NCI-H1105 (cell line): ENCODE measurements around the gene FILIP1L.
"Not testable (repeated sequence)": the region's sequence is repeated elsewhere in the genome, so short reads cannot be mapped to it uniquely, and the experiment has no call there.

Source experiments
- DNase-seq: peaks from one replicate; lab custom pipeline; 2025; lab: John Stamatoyannopoulos, UW

FILIP1L gene

GRCh38 chr3:99842826-99843589, 271.3 kb downstream of the FILIP1L start:
- no peak for DNase-seq

DNA sequence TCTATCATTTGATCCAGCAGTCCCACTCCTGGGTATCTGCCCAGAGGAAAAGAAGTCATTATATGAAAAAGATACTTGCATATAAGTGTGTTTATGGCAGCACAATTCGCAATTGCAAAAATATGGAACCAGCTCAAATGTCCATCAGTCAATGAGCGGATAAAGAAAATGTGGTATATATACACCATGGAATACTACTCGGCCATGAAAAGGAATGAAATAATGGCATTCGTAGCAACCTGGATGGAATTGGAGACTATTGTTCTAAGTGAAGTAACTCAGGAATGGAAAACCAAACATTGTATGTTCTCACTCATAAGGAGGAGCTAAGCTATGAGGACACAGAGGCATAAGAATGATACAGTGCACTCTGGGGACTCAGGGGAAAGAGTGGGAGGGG, 272.4 kb downstream of the FILIP1L start:
- DNase-seq = not testable (repeated sequence)

GRCh38 chr3:99839613-99840012, 274.7 kb downstream of the FILIP1L start:
- DNase-seq = no peak

DNA sequence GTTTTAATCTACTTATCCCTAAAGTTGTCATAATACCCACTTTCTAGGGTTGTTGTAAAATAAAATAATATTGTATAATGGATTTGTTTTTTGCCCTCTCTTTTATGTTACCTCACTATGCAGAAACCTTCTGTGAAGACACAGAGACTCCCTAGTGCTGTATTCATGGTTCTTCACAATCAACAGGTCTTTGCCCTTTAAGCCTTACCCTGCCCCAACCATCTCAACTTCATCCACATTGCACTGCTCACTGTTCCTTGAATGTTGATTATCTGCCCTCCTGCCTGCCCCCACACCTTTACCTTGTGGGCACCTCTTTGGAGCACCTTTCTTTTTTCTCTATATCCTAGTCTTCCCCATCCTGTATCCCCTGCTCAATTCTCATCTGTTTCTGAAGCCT, 275.5 kb downstream of the FILIP1L start:
- no peak for DNase-seq

DNA sequence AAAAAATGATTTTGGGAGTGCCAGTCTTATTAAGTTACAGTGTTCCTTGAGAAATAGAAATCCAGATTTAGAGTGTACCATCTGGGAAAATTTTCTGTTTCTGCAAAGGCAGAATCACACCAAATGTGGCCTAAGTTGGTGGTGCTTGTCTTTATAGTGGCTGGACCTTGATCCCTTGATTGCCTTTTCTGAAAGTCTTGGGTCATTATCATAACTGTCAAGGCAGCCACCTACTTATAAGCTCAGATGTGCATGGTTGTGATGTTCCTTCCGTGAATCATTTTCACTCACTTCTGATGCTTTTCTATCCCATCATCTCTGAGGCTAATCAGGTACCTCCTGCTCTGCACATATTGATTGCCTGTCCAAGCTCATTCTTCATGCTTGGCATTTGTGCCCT, 276.6 kb downstream of the FILIP1L start:
- no peak for DNase-seq

GRCh38 chr3:99836681-99837080, 277.6 kb downstream of the FILIP1L start:
- DNase-seq = no peak

DNA sequence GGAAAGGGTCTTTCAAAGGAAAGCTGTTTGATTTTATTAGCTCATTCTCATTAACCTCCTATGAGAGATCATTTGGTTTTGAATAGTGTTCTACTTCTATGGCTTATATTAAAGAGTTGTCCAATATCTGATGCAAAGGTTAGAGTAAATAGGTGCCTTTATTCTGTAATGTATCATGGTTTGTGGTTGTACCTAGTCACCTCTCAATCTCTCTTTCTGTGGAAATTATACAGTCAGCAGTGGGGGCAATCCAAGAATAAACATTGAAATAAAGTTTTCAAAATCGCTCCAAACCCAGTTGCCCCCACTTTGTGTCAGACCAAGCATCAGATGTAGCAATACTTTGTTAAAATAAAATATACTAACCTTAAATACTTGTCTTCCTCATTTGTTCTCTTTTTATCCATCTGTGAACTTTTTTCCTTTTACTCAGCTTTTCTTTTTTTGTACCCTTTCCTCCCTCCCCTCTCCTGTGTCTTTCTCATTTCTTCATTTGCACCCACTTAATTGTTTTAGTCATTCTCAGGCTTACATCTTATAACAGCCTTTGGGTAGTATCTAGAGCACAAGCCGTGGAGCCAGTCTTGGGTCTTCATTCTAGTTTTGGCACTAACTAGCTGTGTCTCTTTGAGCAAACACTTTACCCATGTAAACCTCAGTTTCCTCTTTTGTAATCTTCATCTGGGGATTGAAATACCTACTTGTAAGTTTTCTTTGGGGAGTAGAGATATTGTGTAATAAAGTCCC, 279.9 kb downstream of the FILIP1L start:
- DNase-seq = no peak

GRCh38 chr3:99833617-99834205, 280.6 kb downstream of the FILIP1L start:
- no peak for DNase-seq

- DNase-seq = no peak
Observed at GRCh38 chr3:99829844-99830243, 284.5 kb downstream of the FILIP1L start.

DNA sequence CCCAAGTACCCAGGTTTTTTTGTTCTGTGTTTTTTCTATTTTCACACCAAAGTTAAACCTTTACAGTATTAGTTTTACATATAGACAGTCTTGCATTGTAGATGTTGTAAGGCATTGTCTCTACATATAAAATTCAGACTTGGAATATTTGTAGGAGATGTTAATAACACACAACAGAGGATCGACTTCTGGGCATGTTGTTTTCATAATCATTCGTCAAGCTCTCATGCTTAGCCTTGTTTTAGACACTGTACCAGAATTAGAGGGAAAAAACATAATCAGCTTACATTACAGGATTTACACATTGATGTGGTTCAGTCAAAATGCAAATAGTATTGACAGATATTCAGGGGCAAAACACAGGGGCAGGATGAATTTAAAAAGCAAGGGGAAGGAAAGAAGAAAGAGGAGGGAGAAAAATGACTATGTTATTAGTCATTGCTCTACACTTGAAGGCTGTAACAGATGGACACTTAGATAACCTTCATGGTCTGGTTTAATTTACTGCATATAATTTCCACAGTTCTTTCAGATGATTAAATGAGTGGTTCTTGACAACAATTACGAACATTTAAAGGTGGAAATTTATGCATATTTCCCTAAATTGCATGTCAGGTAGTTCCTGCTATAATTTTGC, 289.2 kb downstream of the FILIP1L start:
- DNase-seq = no peak

DNA sequence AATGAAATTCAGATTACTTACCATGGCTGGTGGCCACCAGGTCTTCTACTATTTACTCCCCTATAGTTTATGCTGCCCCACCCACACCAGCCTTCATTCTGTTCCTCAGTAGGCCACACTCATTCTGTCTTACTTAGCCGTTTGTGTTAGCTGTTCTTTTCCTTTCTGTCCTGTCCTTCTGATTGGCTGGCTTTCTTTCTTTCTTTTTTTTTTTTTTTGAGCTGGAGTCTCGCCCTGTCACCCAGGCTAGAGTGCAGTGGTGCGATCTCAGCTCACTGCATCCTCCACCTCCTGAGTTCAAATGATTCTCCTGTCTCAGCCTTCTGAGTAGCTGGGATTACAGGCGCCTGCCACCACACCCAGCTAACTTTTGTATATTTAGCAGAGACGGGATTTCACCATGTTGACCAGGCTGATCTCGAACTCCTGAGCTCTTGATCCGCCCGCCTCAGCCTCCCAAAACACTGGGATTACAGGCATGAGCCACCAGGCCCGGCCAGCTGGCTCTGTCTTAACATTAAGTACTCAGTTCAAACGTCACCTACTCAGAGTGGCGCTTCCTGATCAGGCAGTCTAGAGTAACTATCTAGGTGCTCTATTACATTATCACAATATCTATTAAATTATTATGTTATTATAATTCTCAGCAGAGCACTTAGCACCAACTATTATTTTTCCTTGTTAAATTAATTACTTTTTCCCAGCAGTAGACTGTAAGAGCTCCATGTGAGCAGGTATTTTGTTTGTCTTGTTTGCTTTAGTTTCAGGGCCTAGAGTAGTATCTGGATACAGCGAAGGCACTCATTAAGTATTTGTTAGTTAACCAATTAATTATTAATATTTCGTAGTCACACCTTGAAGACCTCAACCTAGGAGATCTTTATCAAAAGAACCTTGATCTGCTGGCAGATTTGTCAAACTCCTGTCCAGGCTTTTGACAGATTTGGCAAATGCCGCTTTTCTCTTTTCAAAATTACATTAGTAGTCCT, 290.3 kb downstream of the FILIP1L start:
- no peak for DNase-seq

GRCh38 chr3:99818818-99819217, 295.5 kb downstream of the FILIP1L start:
- no peak for DNase-seq

DNA sequence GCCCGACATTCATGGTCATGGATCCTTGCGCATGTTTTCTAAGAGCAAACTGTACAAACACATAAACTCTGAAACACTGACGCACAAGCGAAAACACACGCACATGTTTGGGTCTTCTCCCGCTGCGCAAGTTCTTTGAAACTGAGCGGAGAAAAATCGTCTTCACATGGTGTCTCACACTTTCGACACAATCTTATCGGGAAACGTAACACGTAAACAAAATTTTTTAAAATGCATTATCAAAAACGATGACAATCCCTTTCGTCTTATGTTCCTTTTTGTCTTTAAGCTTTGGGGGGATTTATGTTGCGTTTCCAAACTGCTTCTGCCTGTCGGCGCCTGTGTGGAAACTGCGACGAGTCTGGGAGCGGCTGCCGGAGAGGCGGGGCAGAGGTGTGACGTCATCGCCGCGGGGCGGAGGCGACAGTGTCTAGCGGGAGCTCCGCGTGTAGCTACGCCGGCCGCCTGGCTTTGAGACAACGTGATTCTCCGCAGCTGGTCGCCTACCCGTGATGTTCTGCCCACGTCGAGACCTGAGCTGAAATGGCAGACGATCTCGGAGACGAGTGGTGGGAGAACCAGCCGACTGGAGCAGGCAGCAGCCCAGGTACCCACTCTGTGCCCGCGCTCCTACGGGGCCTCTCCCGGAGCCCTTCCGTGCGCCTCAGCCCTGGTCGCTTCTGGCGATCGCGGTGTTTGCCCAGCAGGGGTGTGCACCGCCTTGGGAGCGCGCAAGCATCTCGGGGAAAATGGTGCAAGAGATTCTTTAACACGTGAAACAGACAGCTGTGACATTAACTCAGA, 296.7 kb downstream of the FILIP1L start, which contains the start of gene CMSS1:
Gene CMSS1, plus strand, starts transcription at position 426 of the 804 bp plus-strand sequence.
- peak; percentile 79 for DNase-seq

DNA sequence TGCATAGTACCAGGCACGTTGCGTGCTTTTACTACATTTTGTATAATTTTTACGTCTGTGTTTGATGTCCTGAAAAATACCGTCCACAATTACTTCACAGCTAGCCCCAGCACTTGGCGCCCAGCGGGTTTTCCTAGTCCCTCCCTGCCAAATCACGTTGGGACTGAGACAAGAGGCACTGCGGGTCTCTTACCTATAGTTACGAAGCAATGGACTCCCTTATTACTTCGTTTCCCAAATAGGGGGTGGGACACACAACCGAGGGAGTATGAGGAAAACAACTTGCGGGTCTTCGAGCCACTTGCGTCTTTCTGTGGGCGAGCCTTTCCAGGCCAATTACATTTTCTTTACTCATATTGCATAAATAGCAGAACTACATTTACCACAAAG, 297.3 kb downstream of the FILIP1L start:
- no peak for DNase-seq

- no peak for DNase-seq
Observed at GRCh38 chr3:99810403-99810802, 303.9 kb downstream of the FILIP1L start.

DNA sequence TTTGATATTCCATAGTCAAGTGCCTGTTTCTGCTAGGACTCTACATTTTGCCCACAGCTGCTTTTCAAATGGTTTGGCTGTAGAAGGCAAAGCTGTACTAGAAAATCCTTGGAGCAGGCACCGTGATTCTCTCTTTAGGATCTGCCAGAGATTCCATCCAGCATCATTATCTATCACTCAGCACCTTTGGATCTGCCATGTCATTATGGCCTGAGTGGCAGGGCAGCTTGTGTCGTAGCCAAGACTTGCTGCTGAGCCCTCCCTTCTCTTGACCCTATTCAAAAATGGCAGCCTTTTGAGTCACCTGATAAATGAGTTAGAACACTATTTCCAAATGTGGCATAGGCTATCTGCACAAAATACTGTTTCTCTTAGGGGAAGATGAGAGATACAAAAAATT, 304.7 kb downstream of the FILIP1L start:
- no peak for DNase-seq

- peak; percentile 48 for DNase-seq
Observed at GRCh38 chr3:99808163-99808794, 306.0 kb downstream of the FILIP1L start.

- no peak for DNase-seq
Observed at GRCh38 chr3:99805160-99805559, 309.1 kb downstream of the FILIP1L start.

- DNase-seq = no peak
Observed at GRCh38 chr3:99803297-99803696, 311.0 kb downstream of the FILIP1L start.

DNA sequence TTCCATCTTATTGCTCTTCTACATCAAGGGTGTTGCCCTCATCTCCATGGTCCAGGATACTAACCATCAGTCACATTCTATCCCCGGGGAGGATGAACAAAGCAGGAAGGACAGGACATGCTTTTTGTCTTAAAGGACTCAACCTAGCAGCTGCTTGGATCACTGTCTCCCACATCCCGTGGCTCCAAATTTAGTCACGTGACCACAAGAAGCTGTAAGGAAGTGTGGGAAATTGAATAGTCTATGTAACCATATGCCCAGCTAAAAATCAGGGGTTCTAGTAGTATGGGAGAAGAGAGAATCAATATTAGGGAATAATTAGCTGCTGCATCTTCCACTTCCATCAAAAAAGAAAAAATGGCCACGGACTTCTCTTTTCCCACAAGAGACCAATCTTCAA, 314.9 kb downstream of the FILIP1L start:
- no peak for DNase-seq
